ENCODE data around the gene OTX1. TPM values are rescaled to one million over a fixed set of nuclear protein-coding genes. Genes with fewer than 3 reads are reported as not detected.
A peak's percentile ranks its signal among the peaks of the same experiment; 100 is the strongest.

OTX1 gene
- total and polyA plus RNA-seq, 2 of the 8 experiments (the other 6 are each of a cell fraction or from before 2014, with no cell fraction given) = 0.24 to 3.3 TPM

GRCh38 chr2:63041592-63041991, 9.0 kb upstream of the OTX1 start:
- H4K20me1 ChIP-seq (replicated peaks in 1 of 2; ENCODE audit: control insufficient read depth in 1 of 2, insufficient read depth in 2 of 2, low read length in 2 of 2) = no peaks in the 10 kb centered on the region
- no peak overlapping the region for H2BK5ac ChIP-seq (ENCODE audit: low read depth, low read length)
- H3K23me2 ChIP-seq (ENCODE audit: low read depth, low read length) = peaks cover 4% of the 10 kb centered on the region; the same call in 1 of the 2 replicates
- WGBS, 2 experiments (ENCODE audit: extremely low coverage in 1 of 2, insufficient coverage in 1 of 2, insufficient read length in 1 of 2, insufficient replicate concordance in 2 of 2, low coverage in 1 of 2, low lambda C conversion rate in 2 of 2, missing lambda C conversion rate in 1 of 2) = 95% methylated on average over 1 of the region's 1 CpG; no CpG with 5 or more reads in 1 of the 2 experiments
- H3K18ac ChIP-seq (ENCODE audit: extremely low read depth, low read length) = no peak overlapping the region
- H3K79me2 ChIP-seq (ENCODE audit: control insufficient read depth in 1 of 2, insufficient read depth in 2 of 2, low read length in 2 of 2) = no peaks in the 10 kb centered on the region
- no peaks in the 10 kb centered on the region for H3K79me1 ChIP-seq (ENCODE audit: low read depth, low read length)
- no peak overlapping the region; the same call in 1 of the 2 replicates for H4K8ac ChIP-seq (ENCODE audit: extremely low read depth, insufficient read depth, low read length)
- TF ChIP-seq NANOG (IDR thresholded peaks at IDR 0.05; ENCODE audit: insufficient read depth, low read depth, low read length, poor library complexity, severe bottlenecking) (no peak), TAF1 (IDR thresholded peaks at IDR 0.05; ENCODE audit: low read depth, low read length) (no peak), CEBPB (IDR thresholded peaks at IDR 0.05; ENCODE audit: low read depth, low read length) (peak; percentile 23; the same call in 1 of the 2 replicates)
- H2BK12ac ChIP-seq (ENCODE audit: low read depth, low read length) = no peak overlapping the region
- no peak overlapping the region for H2BK120ac ChIP-seq (replicated peaks; ENCODE audit: low read depth, low read length)
- DNase-seq (ENCODE audit: low read depth in 1 of 2, low spot score in 2 of 2) (no peak), FAIRE-seq (no peak)
- H3K4ac ChIP-seq (replicated peaks; ENCODE audit: insufficient read length, low read depth, low read length) = no peak overlapping the region
- H3K4me1 ChIP-seq (replicated peaks in 1 of 4; ENCODE audit: control insufficient read depth in 3 of 4, insufficient read depth in 4 of 4, low read length in 3 of 4) = peaks cover 2 to 23% (median 14%) of the 10 kb centered on the region in 4 experiments
- CTCF ChIA-PET (ENCODE audit: partially characterized antibody) = interaction anchor here (1.0 to 7.9 kb wide), 2 partner anchors 13 to 446 kb away, joined by 3 to 50 read pairs; no protein-coding TSS in a partner anchor
- no peak overlapping the region for H2AK5ac ChIP-seq (ENCODE audit: low read depth, low read length)
- no peak overlapping the region for H3K14ac ChIP-seq (ENCODE audit: insufficient read length)
- no peak overlapping the region for H2AFZ ChIP-seq (ENCODE audit: low read length)
- POLR2A ChIA-PET (ENCODE audit: partially characterized antibody) = no interaction called here
- H4K91ac ChIP-seq (replicated peaks; ENCODE audit: insufficient read length, low read length) = no peak overlapping the region
- H3K23ac ChIP-seq (ENCODE audit: insufficient read length) = no peak overlapping the region
- H4K5ac ChIP-seq (ENCODE audit: insufficient read length, low read depth, low read length) = no peak overlapping the region
- H3K27me3 ChIP-seq (replicated peaks in 1 of 4; ENCODE audit: control insufficient read depth in 3 of 4, extremely low read depth in 1 of 4, insufficient read depth in 3 of 4, low read length in 3 of 4) = peaks cover 0 to 16% (median 6%) of the 10 kb centered on the region in 4 experiments; a peak in 5 of 7 replicates
- no peak overlapping the region for H2BK15ac ChIP-seq (ENCODE audit: low read length)
- no peaks in the 10 kb centered on the region for H3K9me3 ChIP-seq (ENCODE audit: insufficient read depth in 2 of 2, low read depth in 1 of 2, low read length in 1 of 2)
- H3K4me2 ChIP-seq (ENCODE audit: insufficient read depth in 1 of 2, low read depth in 2 of 2, low read length in 2 of 2) = no peak overlapping the region
- H3K56ac ChIP-seq (replicated peaks; ENCODE audit: insufficient read length, low read depth, low read length) = no peak overlapping the region
- no peak overlapping the region for H3K4me3 ChIP-seq (ENCODE audit: extremely low read depth in 1 of 4, insufficient read depth in 2 of 4, low read depth in 3 of 4, low read length in 4 of 4)
- no peak overlapping the region for H2BK20ac ChIP-seq (ENCODE audit: low read length)
- no peaks in the 10 kb centered on the region for H3K36me3 ChIP-seq (ENCODE audit: control insufficient read depth in 2 of 4, insufficient read depth in 4 of 4, low read length in 3 of 4)
- H3K9ac ChIP-seq (replicated peaks in 1 of 4; ENCODE audit: extremely low read depth in 1 of 4, low read depth in 3 of 4, low read length in 3 of 4) = peak overlapping the region in 1 of 4 experiments; percentile 1; a peak in 1 of 7 replicates
- H3K27ac ChIP-seq (ENCODE audit: low read depth, low read length) = no peak overlapping the region

All from H1 (cell line).